ENCODE data around the gene LRRC4C.

LRRC4C gene

GRCh38 chr11:40302669-40303068, 1156.8 kb downstream of the LRRC4C start:
- no peak for DNase-seq (ENCODE audit: low read depth in 4 of 4, low spot score in 1 of 4)

DNA sequence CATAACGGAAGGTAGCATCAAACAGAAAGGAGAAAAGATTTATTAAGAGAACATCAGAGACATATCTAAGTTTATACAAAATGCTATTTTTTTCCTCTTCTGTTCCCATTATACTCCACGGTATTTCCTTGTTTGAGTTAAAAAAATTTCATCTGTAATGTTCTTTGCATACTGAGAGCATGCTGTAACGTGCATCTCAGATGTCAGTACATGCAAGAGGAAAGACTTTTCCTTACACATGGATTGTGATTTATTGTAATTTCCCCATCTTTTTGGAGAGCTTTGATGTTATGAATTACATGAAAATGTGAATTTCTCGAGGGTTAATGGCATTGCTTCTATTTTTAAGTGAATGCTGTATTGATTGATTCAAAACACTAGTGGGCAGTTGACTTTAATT, 1164.0 kb downstream of the LRRC4C start:
- no peak for DNase-seq (ENCODE audit: low read depth in 4 of 4, low spot score in 1 of 4)

- DNase-seq (ENCODE audit: low read depth in 4 of 4, low spot score in 1 of 4): no peak
Observed at GRCh38 chr11:40294741-40295140, 1164.7 kb downstream of the LRRC4C start.

DNA sequence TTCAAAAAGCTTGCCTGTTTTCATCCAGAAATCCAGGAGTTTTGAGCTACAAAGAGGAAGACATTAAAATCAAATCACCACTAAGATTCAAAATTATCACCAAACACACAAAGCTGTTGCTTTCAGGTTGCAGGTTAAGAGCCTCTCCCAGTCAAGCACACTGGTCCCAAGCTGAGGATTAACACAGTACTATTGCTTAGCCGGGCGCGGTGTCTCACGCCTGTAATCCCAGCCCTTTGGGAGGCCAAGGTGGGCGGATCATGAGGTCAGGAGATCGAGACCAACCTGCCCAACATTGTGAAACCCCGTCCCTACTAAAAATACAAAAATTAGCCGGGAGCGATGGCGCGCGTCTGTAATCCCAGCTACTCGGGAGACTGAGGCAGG, 1165.1 kb downstream of the LRRC4C start:
- no peak for DNase-seq (ENCODE audit: low read depth in 4 of 4, low spot score in 1 of 4)

GRCh38 chr11:40293655-40294348, 1165.7 kb downstream of the LRRC4C start:
- DNase-seq (ENCODE audit: low read depth in 4 of 4, low spot score in 1 of 4): peak in 1 of 4 experiments; percentile 8

DNA sequence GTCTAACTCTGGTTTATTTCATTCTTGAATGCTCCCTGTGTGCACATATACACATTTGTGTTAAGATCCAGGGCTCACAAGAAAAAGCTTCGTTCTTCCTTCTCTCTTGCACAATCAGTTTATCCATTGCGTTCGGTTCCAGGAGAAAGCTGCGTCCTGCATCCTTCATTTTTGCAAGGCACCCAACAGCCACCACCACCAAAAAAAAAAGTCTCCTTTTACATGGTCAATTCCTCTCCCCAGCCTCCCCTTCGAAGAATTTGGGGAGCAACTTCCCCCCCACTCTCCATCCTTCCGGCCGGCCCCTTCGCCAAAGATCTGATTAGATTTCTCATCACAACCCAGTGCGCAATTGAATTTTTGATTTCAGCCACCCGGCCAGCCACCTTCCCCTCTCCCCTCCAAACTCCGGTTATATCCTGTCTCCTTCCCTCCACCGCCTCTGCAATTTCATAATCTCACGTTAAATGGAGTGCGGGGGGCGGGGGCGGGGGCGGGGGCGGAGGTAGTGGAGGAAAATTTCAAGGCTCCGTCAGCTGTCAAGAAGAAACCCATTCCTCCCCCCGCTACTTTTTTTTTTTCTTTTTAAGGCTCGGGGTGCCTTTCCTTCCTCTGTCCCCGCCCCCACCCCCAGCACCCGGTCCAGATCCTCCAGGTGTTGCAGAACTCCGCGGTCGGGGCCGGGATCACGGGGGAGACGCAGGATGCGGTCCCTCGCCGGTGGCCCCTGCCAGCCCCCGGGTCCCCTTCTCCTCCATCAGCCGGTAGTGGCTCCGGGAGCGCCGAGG, 1166.5 kb downstream of the LRRC4C start:
- no peak for DNase-seq (ENCODE audit: low read depth in 4 of 4, low spot score in 1 of 4)

DNA sequence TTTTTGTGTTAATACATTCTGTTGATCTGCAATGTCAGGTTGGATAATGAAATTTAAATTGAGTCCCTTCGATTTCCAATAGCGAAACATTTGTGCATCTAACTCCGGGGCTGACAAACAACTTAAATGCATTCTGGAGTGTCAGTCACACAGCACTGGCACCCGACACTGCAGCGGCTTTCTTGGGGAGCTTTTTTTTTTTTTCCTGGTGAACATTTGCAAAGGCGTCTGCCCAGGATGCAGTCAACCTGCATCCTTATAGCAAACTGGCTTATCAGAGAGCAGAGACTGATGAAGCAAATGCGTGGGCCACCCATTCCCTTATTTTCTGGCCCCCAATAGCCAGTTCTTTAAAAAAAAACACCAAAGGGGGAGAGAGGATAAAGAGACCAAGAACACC, 1167.7 kb downstream of the LRRC4C start:
- DNase-seq (ENCODE audit: low read depth in 4 of 4, low spot score in 1 of 4): no peak

DNA sequence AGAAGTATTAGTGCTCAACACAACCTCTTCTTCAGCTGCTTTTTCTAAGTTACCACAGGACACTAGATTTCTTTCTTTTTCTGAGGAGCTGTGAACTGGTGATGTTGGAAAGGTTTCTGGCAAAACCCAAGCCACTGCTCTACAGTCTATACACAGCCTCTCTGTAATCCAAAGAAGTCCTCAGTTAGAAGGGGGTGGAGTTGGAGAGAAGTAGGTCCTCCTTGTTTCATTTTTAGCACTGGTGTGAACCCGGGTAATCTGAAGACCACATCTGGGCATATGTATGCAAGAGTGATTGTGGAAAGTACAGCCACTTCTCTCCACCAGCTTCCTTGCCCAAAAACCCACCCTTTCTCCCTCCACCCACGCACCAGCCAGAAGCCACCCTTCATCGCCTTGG, 1168.1 kb downstream of the LRRC4C start:
- DNase-seq (ENCODE audit: low read depth in 4 of 4, low spot score in 1 of 4): no peak

DNA sequence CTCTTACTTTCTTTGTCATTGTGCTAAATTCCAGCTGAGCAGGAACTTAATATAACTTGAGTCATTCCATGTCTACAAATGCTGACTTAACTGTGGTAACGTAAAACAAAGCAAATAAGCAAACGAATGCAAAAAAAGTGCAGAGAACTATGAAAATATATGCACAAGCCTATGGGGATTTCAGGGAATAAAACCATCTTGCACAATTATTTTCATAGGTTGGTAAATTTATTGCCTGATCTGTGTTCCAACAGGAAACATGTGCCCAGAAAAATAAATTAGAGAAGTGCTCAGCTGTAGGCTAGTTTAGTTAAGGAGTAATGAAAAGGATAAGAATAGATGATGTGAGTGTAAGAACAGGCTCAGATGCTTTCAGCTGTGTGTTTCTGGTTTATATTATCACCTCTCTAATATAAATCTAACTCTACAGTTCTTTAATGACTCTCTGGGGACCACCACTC, 1169.3 kb downstream of the LRRC4C start:
- no peak for DNase-seq (ENCODE audit: low read depth in 4 of 4, low spot score in 1 of 4)

- no peak for DNase-seq (ENCODE audit: low read depth in 4 of 4, low spot score in 1 of 4)
Observed at GRCh38 chr11:40289370-40289769, 1170.1 kb downstream of the LRRC4C start.

DNA sequence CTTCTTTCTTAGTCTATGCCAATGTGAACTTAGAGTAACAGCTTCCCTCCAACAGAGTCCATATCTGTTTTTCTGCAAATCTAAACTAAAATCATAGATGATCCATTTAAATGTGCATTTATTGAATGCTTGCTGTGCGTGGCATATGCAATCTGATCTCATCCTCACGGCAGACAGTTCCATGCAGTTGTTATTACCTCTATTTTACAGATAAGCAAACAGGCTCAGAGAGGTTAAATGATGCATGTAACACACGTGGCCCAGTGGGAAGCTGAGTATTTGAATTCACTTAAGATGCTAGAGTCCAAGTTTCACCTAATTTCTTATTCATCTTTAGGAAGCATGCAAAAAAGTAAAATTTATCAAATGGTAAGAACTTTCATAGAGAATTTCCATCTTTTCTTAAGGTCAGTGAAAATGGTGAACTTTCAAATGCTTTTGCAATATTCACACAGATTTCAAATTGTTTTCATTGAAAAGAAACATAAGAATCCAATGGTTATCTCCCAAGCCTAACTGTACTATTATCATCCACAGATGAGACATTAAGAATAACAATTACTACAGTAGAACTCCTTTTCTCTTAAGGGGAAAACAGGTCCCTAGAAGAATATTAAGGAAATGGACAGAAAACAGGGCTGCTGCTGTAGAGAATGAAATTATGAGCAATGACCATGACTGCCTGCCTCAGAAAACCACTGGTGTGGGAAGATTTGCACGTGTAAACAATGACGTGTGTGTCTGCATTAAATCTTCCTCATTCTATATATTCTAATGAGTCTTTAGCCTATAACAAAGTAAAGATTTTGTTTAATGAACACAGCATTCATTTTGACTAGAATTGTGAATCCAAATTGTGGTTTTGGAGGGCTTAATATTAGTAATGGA, 1171.3 kb downstream of the LRRC4C start:
- DNase-seq (ENCODE audit: low read depth in 4 of 4, low spot score in 1 of 4): no peak

- no peak for DNase-seq (ENCODE audit: low read depth in 4 of 4, low spot score in 1 of 4)
Observed at GRCh38 chr11:40286137-40286536, 1173.3 kb downstream of the LRRC4C start.

DNA sequence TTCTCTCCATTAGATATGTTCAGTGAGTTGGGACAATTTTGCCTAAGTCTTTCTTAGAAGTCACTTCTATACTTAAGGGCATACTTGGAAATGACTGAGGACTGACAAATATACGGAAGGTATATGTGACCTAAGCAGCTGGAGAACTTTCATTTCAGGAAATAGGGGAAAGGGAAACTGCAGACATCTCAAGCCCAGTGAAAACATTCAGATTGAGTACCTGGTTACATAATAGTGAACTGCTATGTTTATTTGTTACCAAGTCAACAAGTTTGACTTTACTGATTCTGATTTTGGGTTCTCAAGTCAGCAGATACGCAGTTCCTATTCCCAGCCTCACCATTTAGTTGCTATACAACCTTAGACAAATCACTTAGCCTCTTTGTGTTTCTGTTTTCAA, 1173.9 kb downstream of the LRRC4C start:
- DNase-seq (ENCODE audit: low read depth in 4 of 4, low spot score in 1 of 4): no peak

GRCh38 chr11:40281052-40281580, 1178.3 kb downstream of the LRRC4C start:
- DNase-seq (ENCODE audit: low read depth in 4 of 4, low spot score in 1 of 4): no peak

GRCh38 chr11:40280159-40281051, 1179.0 kb downstream of the LRRC4C start:
- no peak for DNase-seq (ENCODE audit: low read depth in 4 of 4, low spot score in 1 of 4)

GRCh38 chr11:40276960-40277359, 1182.5 kb downstream of the LRRC4C start:
- DNase-seq (ENCODE audit: low read depth in 4 of 4, low spot score in 1 of 4): no peak

DNA sequence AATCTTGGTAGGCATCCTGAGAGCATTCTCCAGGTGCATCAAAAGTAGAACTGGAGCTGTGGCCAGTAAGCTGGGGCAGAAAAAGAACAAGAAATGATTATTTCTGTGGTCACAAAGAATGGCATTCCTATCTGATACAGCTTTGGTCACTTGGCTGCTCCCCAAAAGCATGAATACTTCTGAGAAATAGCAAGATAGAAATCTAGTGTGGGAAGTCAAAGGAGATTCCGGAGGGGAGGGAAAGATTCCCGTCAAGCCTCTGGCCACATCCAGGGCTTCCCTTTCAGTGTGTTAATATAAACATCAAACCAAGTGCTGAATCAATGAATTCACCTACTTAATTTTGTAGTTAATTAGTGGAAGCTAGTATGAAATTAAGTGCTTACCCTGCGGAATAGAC, 1185.4 kb downstream of the LRRC4C start:
- DNase-seq (ENCODE audit: low read depth in 4 of 4, low spot score in 1 of 4): no peak

GRCh38 chr11:40273192-40273732, 1186.2 kb downstream of the LRRC4C start:
- no peak for DNase-seq (ENCODE audit: low read depth in 4 of 4, low spot score in 1 of 4)

DNA sequence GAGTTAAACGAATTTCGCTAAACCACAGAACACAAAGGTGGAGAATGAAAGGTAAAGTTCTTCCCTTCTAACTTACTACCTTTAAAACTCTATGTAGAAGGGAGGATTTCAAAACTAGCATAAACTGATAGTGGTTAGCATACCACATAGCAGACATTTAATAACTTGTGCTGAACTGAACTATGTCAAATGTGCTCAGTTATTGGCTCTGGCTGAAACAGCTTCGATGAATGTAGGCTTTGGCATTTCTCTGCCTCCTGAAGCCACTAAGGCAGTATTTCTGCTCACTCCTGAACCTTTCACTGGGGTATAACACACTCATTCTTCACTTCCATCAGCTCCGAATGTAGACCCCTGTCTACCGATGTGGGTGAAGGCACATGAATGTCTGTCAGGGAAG, 1188.1 kb downstream of the LRRC4C start:
- no peak for DNase-seq (ENCODE audit: low read depth in 4 of 4, low spot score in 1 of 4)

DNA sequence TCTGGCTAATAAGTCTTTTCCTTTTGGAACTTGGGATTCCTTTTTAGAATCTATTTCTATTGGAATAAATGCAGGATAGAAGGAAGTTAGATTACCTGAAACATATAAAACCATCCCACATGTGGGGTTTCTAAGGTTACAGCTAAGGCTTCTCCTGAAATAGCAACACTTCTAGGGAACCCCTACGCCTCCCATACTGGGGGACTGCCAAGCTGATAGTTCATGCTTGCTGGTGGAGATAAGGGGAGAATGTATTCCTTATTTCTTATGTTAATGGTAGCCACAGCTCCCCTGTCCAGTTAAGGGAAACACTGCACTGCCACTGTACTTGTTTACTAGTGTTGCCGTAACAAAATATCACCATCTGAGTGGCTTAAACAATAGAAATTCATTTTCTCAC, 1189.6 kb downstream of the LRRC4C start:
- no peak for DNase-seq (ENCODE audit: low read depth in 4 of 4, low spot score in 1 of 4)

All from stimulated activated CD4-positive, alpha-beta T cell treated with anti-CD3 and anti-CD28 coated beads, Interleukin-1b, Interleukin-23, amount 100 ng/mL, for 24 hours (primary cell).